Uterus (tissue), 2 donors: ENCODE results near the gene USP12.

Source experiments
- CTCF ChIP-seq, 4 experiments: fragments of 200-600 bp in 2 of 4; fragments of 450-650 bp in 2 of 4; sonication (generic) in 2 of 4; IDR thresholded peaks; one replicate each; pipeline ENCODE4 v1.5.1; 2016 to 2019; ENCODE audit warnings: antibody characterized with exemption in 4 of 4, mild to moderate bottlenecking in 2 of 4, moderate library complexity in 1 of 4
- POLR2A ChIP-seq, 2 donors: fragments of 450-650 bp; IDR thresholded peaks; one replicate each; pipeline ENCODE4 v1.6.1; 2016; ENCODE audit warnings: antibody characterized with exemption in 2 of 2, mild to moderate bottlenecking in 1 of 2, moderate library complexity in 1 of 2

GRCh38 chr13:27177852-27178251 lies 6.2 kb upstream of the USP12 start:
- TF ChIP-seq CTCF (IDR thresholded peaks at IDR 0.05) (no peak), POLR2A (IDR thresholded peaks at IDR 0.05) (no peak)
